H9 (cell line): ENCODE results near the gene DDX49. TPM values are rescaled to one million over a fixed set of nuclear protein-coding genes. Genes with fewer than 3 reads are reported as not detected.

Experiments
- DNase-seq: peaks from one replicate; pipeline ENCODE4 v3.0.0-alpha.2; 2017
- H2AFZ ChIP-seq: one replicate; pipeline ENCODE4 v1.6.1; 2013; ENCODE audit warnings: mild to moderate bottlenecking, low read length, control low read depth, moderate library complexity
- H2AK5ac ChIP-seq: 2 replicates; pipeline ENCODE4 v1.6.1; 2013; ENCODE audit warnings: low read length, control low read depth, mixed read lengths; ENCODE audit not compliant: insufficient read length
- H2BK120ac ChIP-seq: one replicate; pipeline ENCODE4 v1.6.1; 2013; ENCODE audit warnings: low read depth, mild to moderate bottlenecking, low read length, control low read depth, inconsistent platforms; ENCODE audit not compliant: poor library complexity, severe bottlenecking
- H2BK12ac ChIP-seq: 2 replicates; pipeline ENCODE4 v1.6.1; 2013; ENCODE audit warnings: low read length, control low read depth, mixed read lengths, low read depth; ENCODE audit not compliant: insufficient read length
- H2BK15ac ChIP-seq: 2 replicates; pipeline ENCODE4 v1.6.1; 2013; ENCODE audit warnings: low read depth, low read length, control low read depth
- H2BK20ac ChIP-seq: one replicate; pipeline ENCODE4 v1.6.1; 2013; ENCODE audit warnings: low read depth, mild to moderate bottlenecking, low read length, control low read depth, inconsistent platforms; ENCODE audit not compliant: poor library complexity, severe bottlenecking
- H2BK5ac ChIP-seq: 2 replicates; pipeline ENCODE4 v1.6.1; 2013; ENCODE audit warnings: low read length, control low read depth, mixed read lengths; ENCODE audit not compliant: insufficient read length
- H3K14ac ChIP-seq: 2 replicates; pipeline ENCODE4 v1.6.1; 2013; ENCODE audit warnings: low read length, control low read depth; ENCODE audit not compliant: insufficient read depth
- H3K18ac ChIP-seq: 2 replicates; pipeline ENCODE4 v1.6.1; 2013; ENCODE audit warnings: low read depth, mild to moderate bottlenecking, mixed read lengths, low read length, control low read depth; ENCODE audit not compliant: insufficient read length
- H3K23ac ChIP-seq: 2 replicates; pipeline ENCODE4 v1.6.1; 2013; ENCODE audit warnings: low read length, control low read depth, mixed read lengths, low read depth; ENCODE audit not compliant: insufficient read length
- H3K23me2 ChIP-seq: 2 replicates; pipeline ENCODE4 v1.6.1; 2013; ENCODE audit warnings: low read depth, mild to moderate bottlenecking, mixed read lengths, low read length, control low read depth; ENCODE audit not compliant: insufficient read length, poor library complexity, severe bottlenecking
- H3K27ac ChIP-seq: 2 replicates; pipeline ENCODE4 v1.5.1; 2013; ENCODE audit warnings: low read length, control low read depth, mixed read lengths, low read depth; ENCODE audit not compliant: insufficient read length
- H3K27me3 ChIP-seq: 2 replicates; pipeline ENCODE4 v1.6.1; 2013; ENCODE audit warnings: low read length, control low read depth, inconsistent platforms; ENCODE audit not compliant: insufficient read depth
- H3K4ac ChIP-seq: 2 replicates; pipeline ENCODE4 v1.6.1; 2013; ENCODE audit warnings: low read depth, mild to moderate bottlenecking, control low read depth, inconsistent platforms, low read length, moderate library complexity
- H3K4me1 ChIP-seq: 2 replicates; pipeline ENCODE4 v1.6.1; 2013; ENCODE audit warnings: low read length, control low read depth, inconsistent platforms; ENCODE audit not compliant: insufficient read depth
- H3K4me2 ChIP-seq: 2 replicates; pipeline ENCODE4 v1.6.1; 2013; ENCODE audit warnings: low read length, control low read depth, mixed read lengths; ENCODE audit not compliant: insufficient read length, insufficient read depth
- H3K56ac ChIP-seq: 2 replicates; pipeline ENCODE4 v1.6.1; 2013; ENCODE audit warnings: low read depth, mild to moderate bottlenecking, mixed read lengths, low read length, control low read depth; ENCODE audit not compliant: insufficient read length
- H3K79me1 ChIP-seq: 2 replicates; pipeline ENCODE4 v1.6.1; 2013; ENCODE audit warnings: low read depth, mild to moderate bottlenecking, moderate library complexity, low read length, control low read depth, inconsistent platforms; ENCODE audit not compliant: insufficient read depth, poor library complexity, severe bottlenecking
- H3K79me2 ChIP-seq: 2 replicates; pipeline ENCODE4 v1.6.1; 2013; ENCODE audit warnings: low read length, control low read depth, inconsistent platforms; ENCODE audit not compliant: insufficient read depth
- H3K9ac ChIP-seq: 2 replicates; pipeline ENCODE4 v1.6.1; 2013; ENCODE audit warnings: low read length, control low read depth, mixed read lengths; ENCODE audit not compliant: insufficient read length; ENCODE audit errors: extremely low read depth
- H3K9me3 ChIP-seq: one replicate; pipeline ENCODE4 v1.6.1; 2013; ENCODE audit warnings: low read depth, low read length, inconsistent platforms; ENCODE audit not compliant: control insufficient read depth
- H3T11ph ChIP-seq: one replicate; pipeline ENCODE4 v1.6.1; 2013; ENCODE audit warnings: mild to moderate bottlenecking, low read length, control low read depth, inconsistent platforms
- H4K20me1 ChIP-seq: one replicate; pipeline ENCODE4 v1.6.1; 2013; ENCODE audit not compliant: control insufficient read depth, insufficient read length, insufficient read depth
- H4K5ac ChIP-seq: 2 replicates; pipeline ENCODE4 v1.6.1; 2013; ENCODE audit warnings: low read depth, mild to moderate bottlenecking, mixed read lengths, low read length, control low read depth; ENCODE audit not compliant: insufficient read length
- H4K8ac ChIP-seq: replicated peaks from 2 replicates; pipeline ENCODE4 v1.6.1; 2013; ENCODE audit warnings: low read length, control low read depth, mixed read lengths, low read depth; ENCODE audit not compliant: insufficient read length
- H4K91ac ChIP-seq: 2 replicates; pipeline ENCODE4 v1.6.1; 2013; ENCODE audit warnings: low read depth, mild to moderate bottlenecking, moderate library complexity, mixed read lengths, low read length, control low read depth; ENCODE audit not compliant: insufficient read length
- H3K27ac Mint-ChIP-seq, 3 experiments: 2 replicates in 2 of 3; 3 replicates in 1 of 3; pipeline ENCODE4 v1.8.0; 2020 to 2021; ENCODE audit warnings: mixed read lengths in 3 of 3, mild to moderate bottlenecking in 1 of 3, moderate library complexity in 1 of 3
- H3K27me3 Mint-ChIP-seq: 2 replicates; pipeline ENCODE4 v1.8.0; 2021; ENCODE audit warnings: low read depth, mild to moderate bottlenecking, moderate library complexity, mixed read lengths
- H3K36me3 Mint-ChIP-seq, 3 experiments: 2 replicates in 2 of 3; 3 replicates in 1 of 3; pipeline ENCODE4 v1.8.0; 2020 to 2021; ENCODE audit warnings: low read depth in 3 of 3, mixed read lengths in 3 of 3; ENCODE audit not compliant: insufficient read depth in 1 of 3
- H3K4me1 Mint-ChIP-seq, 2 experiments: 2 replicates each; pipeline ENCODE4 v1.8.0; 2020; ENCODE audit warnings: mixed read lengths in 2 of 2
- H3K4me3 Mint-ChIP-seq, 2 experiments: 2 replicates in 1 of 2; 3 replicates in 1 of 2; pipeline ENCODE4 v1.8.0; 2020 to 2021; ENCODE audit warnings: mild to moderate bottlenecking in 2 of 2, mixed read lengths in 2 of 2, moderate library complexity in 1 of 2
- H3K9me3 Mint-ChIP-seq, 2 experiments: 2 replicates in 1 of 2; 3 replicates in 1 of 2; pipeline ENCODE4 v1.8.0; 2020; ENCODE audit warnings: mild to moderate bottlenecking in 2 of 2, mixed read lengths in 2 of 2, moderate library complexity in 1 of 2
- WGBS: extraction: QIAGEN DNeasy Blood & Tissue Kit; methylation state at CpG from one replicate; pipeline ENCODE4 v1.1.7; 2013; ENCODE audit warnings: missing lambda C conversion rate, low lambda C conversion rate, mixed read lengths; ENCODE audit not compliant: insufficient read length; ENCODE audit errors: extremely low coverage; 5-methylcytosine and 5-hydroxymethylcytosine counted together
- total RNA-seq: library from RNA; stranded (reverse); gene quantifications from 2 replicates; pipeline ENCODE4 v1.2.1, GENCODE V29; 2021
- TF ChIP-seq, protein P1 (sequence below): fragments of 200-600 bp; sonication (generic); conservative IDR thresholded peaks from 3 replicates; pipeline ENCODE4 v1.8.0; 2021; ENCODE audit warnings: antibody characterized with exemption, mild to moderate bottlenecking

Gene DDX49
- total RNA-seq, 1 experiment from 2014 or later, result 52.3 TPM

GRCh38 chr19:18895038-18895823 is 24.3 kb upstream of the DDX49 start:
- no peaks in the 10 kb centered on the region for H3K79me1 ChIP-seq
- no peaks in the 10 kb centered on the region for H3K9me3 ChIP-seq
- H4K20me1 ChIP-seq, result no peaks in the 10 kb centered on the region
- H3K23ac ChIP-seq, result no peak overlapping the region
- no peak overlapping the region for H2BK20ac ChIP-seq
- H3K4me1 Mint-ChIP-seq, result peaks cover 0 to 10% of the 10 kb centered on the region in 2 experiments; a peak in 1 of 4 replicates
- no peak overlapping the region for H3K56ac ChIP-seq
- H2AK5ac ChIP-seq, result no peak overlapping the region
- H3K4me2 ChIP-seq, result peak overlapping the region; percentile 33
- peaks cover 7% of the 10 kb centered on the region for H3K23me2 ChIP-seq
- H2AFZ ChIP-seq, result no peak overlapping the region
- TF ChIP-seq, protein P1, sequence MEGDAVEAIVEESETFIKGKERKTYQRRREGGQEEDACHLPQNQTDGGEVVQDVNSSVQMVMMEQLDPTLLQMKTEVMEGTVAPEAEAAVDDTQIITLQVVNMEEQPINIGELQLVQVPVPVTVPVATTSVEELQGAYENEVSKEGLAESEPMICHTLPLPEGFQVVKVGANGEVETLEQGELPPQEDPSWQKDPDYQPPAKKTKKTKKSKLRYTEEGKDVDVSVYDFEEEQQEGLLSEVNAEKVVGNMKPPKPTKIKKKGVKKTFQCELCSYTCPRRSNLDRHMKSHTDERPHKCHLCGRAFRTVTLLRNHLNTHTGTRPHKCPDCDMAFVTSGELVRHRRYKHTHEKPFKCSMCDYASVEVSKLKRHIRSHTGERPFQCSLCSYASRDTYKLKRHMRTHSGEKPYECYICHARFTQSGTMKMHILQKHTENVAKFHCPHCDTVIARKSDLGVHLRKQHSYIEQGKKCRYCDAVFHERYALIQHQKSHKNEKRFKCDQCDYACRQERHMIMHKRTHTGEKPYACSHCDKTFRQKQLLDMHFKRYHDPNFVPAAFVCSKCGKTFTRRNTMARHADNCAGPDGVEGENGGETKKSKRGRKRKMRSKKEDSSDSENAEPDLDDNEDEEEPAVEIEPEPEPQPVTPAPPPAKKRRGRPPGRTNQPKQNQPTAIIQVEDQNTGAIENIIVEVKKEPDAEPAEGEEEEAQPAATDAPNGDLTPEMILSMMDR, result peak; percentile 66
- no peaks in the 10 kb centered on the region for H3K9me3 Mint-ChIP-seq
- H3K27me3 Mint-ChIP-seq, result peaks cover 17% of the 10 kb centered on the region
- H3T11ph ChIP-seq, result no peak overlapping the region
- no peak overlapping the region for H3K4ac ChIP-seq
- H4K8ac ChIP-seq, result no peak overlapping the region
- H3K36me3 Mint-ChIP-seq, result peaks cover 0 to 2% (median 0%) of the 10 kb centered on the region in 3 experiments; a peak in 5 of 7 replicates
- peak overlapping the region; percentile 16; the same call in 1 of the 2 replicates for H3K14ac ChIP-seq
- H2BK120ac ChIP-seq, result no peak overlapping the region
- no peaks in the 10 kb centered on the region for H3K4me1 ChIP-seq
- no peaks in the 10 kb centered on the region; the same call in 1 of the 2 replicates for H3K27me3 ChIP-seq
- H3K27ac ChIP-seq, result no peak overlapping the region
- no peak overlapping the region for H3K18ac ChIP-seq
- no peak overlapping the region for H4K91ac ChIP-seq
- no peak overlapping the region for H2BK12ac ChIP-seq
- H4K5ac ChIP-seq, result no peak overlapping the region
- no peaks in the 10 kb centered on the region for H3K79me2 ChIP-seq
- no peak overlapping the region for H3K9ac ChIP-seq
- DNase-seq, result peak; percentile 82
- H3K4me3 Mint-ChIP-seq, result peak overlapping the region; percentile 78 to 89
- no peak overlapping the region for H3K27ac Mint-ChIP-seq
- H2BK5ac ChIP-seq, result no peak overlapping the region
- WGBS, result no CpG with 5 or more reads among the region's 72 CpGs
- H2BK15ac ChIP-seq, result no peak overlapping the region
